Measurements from ENCODE around the gene GLRX5.

Gene GLRX5

DNA sequence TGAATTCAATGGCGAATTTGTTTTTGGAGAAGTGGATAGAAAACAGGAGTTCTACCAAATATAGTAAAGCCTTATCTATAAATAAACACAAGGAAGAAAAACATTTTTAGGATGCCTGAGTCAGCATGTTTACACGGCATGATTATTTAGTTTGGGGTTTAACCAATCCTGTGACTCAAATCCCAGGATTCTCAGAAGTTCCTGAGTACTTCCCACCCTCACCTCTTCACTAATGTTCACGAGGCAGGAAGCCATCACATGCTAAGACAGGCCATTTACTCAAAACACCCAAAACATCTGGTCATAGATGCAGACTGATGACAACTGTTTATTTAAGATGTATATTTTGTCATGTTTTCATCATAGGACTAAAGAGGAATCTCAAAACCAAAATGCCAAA is 3.4 kb upstream of the GLRX5 start:
- no peaks in the 10 kb centered on the region for H3K36me3 ChIP-seq (ENCODE audit: control insufficient read depth, insufficient read depth, low read length)
- no peak overlapping the region for H3K4me2 ChIP-seq (ENCODE audit: low read length)
- no peak overlapping the region for H3K27ac ChIP-seq
- H3K4me1 ChIP-seq: peaks cover 8% of the 10 kb centered on the region
- H3K9ac ChIP-seq: no peak overlapping the region
- H3K4me3 ChIP-seq (ENCODE audit: low read depth, low read length): no peak overlapping the region
- H2AFZ ChIP-seq: no peak overlapping the region
- H3K9me3 ChIP-seq (ENCODE audit: control insufficient read depth, low read length): no peaks in the 10 kb centered on the region
- TF ChIP-seq, protein P1, sequence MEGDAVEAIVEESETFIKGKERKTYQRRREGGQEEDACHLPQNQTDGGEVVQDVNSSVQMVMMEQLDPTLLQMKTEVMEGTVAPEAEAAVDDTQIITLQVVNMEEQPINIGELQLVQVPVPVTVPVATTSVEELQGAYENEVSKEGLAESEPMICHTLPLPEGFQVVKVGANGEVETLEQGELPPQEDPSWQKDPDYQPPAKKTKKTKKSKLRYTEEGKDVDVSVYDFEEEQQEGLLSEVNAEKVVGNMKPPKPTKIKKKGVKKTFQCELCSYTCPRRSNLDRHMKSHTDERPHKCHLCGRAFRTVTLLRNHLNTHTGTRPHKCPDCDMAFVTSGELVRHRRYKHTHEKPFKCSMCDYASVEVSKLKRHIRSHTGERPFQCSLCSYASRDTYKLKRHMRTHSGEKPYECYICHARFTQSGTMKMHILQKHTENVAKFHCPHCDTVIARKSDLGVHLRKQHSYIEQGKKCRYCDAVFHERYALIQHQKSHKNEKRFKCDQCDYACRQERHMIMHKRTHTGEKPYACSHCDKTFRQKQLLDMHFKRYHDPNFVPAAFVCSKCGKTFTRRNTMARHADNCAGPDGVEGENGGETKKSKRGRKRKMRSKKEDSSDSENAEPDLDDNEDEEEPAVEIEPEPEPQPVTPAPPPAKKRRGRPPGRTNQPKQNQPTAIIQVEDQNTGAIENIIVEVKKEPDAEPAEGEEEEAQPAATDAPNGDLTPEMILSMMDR (IDR thresholded peaks at IDR 0.05): no peak
- peaks cover 19% of the 10 kb centered on the region for H3K79me2 ChIP-seq
- no peaks in the 10 kb centered on the region for H3K27me3 ChIP-seq (ENCODE audit: control insufficient read depth, insufficient read depth, low read length)

DNA sequence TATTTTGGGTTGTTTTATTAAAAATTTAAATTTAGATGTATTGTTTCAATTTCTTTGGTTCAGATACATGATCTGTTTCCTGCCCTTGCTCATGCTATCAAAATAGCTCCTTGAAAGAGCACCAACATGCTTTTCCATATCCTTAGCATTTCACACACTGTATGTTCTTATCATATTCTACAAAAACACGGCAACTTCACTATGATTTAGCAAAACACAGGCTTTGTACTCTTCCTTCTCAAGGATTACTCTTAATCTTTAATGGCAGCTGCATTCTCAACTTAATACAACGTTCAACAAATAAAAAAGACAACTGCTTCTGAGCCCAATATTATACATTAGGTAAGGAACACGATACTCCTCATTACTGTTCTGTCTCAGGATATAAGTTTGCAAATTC is 2.9 kb upstream of the GLRX5 start:
- H3K4me3 ChIP-seq (ENCODE audit: low read depth, low read length): no peak overlapping the region
- peaks cover 24% of the 10 kb centered on the region for H3K79me2 ChIP-seq
- H3K9ac ChIP-seq: no peak overlapping the region
- H3K4me1 ChIP-seq: peaks cover 13% of the 10 kb centered on the region
- H3K27ac ChIP-seq: no peak overlapping the region
- TF ChIP-seq, protein P1 (IDR thresholded peaks at IDR 0.05): no peak
- no peaks in the 10 kb centered on the region for H3K36me3 ChIP-seq (ENCODE audit: control insufficient read depth, insufficient read depth, low read length)
- no peak overlapping the region for H2AFZ ChIP-seq
- H3K9me3 ChIP-seq (ENCODE audit: control insufficient read depth, low read length): no peaks in the 10 kb centered on the region
- no peak overlapping the region for H3K4me2 ChIP-seq (ENCODE audit: low read length)
- H3K27me3 ChIP-seq (ENCODE audit: control insufficient read depth, insufficient read depth, low read length): no peaks in the 10 kb centered on the region

DNA sequence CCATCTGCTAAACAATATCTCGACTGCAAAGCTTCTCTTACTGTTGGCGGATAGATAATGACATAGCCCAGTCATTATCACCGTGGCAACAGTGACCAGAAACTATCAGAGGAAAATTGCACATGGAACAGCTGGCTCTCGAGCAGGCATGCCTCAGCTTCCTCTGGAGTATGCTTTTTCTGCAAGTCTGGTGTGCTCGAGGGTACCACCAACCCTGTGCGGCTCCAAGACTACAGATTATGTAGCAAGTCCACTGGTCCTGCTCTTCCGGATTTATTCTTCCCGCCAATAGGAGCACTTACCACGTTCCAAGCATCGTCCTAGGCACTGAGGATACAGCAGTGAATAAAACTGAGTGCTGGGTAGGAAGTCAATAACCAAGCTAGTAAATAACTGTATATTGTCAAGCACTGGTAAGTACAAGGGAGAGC is 1.4 kb upstream of the GLRX5 start:
- H3K9me3 ChIP-seq (ENCODE audit: control insufficient read depth, low read length): no peaks in the 10 kb centered on the region
- TF ChIP-seq, protein P1 (IDR thresholded peaks at IDR 0.05): no peak
- peak overlapping the region; percentile 74 for H3K4me2 ChIP-seq (ENCODE audit: low read length)
- no peak overlapping the region for H2AFZ ChIP-seq
- H3K27me3 ChIP-seq (ENCODE audit: control insufficient read depth, insufficient read depth, low read length): no peaks in the 10 kb centered on the region
- peaks cover 29% of the 10 kb centered on the region for H3K79me2 ChIP-seq
- H3K4me1 ChIP-seq: peaks cover 14% of the 10 kb centered on the region
- no peak overlapping the region for H3K27ac ChIP-seq
- H3K4me3 ChIP-seq (ENCODE audit: low read depth, low read length): peak overlapping the region; percentile 88
- no peaks in the 10 kb centered on the region for H3K36me3 ChIP-seq (ENCODE audit: control insufficient read depth, insufficient read depth, low read length)
- no peak overlapping the region for H3K9ac ChIP-seq

DNA sequence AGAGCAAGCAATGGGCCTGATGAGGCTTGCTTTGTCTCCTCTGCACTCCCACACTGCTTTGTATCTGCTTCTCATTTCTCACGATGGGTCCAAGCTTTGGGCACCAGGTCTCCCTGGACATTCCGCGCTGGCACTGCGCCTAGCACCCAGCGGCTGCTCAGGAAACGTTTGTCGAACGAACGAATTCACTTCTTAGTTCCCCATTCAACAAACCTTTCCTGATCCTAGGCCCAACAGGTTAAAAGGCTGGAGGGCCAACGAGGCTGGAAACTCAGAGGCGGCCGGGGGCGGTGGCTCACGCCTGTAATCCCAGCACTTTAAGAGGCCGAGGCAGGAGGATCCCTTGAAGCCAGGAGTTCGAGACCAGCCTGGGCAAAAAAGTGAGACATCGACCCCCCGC is 1.0 kb upstream of the GLRX5 start:
- Histone ChIP-seq H2AFZ (peak overlapping the region; percentile 84), H3K79me2 (peaks cover 32% of the 10 kb centered on the region), H3K9me3 (ENCODE audit: control insufficient read depth, low read length) (no peaks in the 10 kb centered on the region), H3K27me3 (ENCODE audit: control insufficient read depth, insufficient read depth, low read length) (no peaks in the 10 kb centered on the region), H3K36me3 (ENCODE audit: control insufficient read depth, insufficient read depth, low read length) (no peaks in the 10 kb centered on the region), H3K4me3 (ENCODE audit: low read depth, low read length) (peak overlapping the region; percentile 88), H3K9ac (no peak overlapping the region), H3K4me2 (ENCODE audit: low read length) (peak overlapping the region; percentile 74), H3K27ac (peak overlapping the region; percentile 56), H3K4me1 (peaks cover 14% of the 10 kb centered on the region)
- TF ChIP-seq, protein P1 (IDR thresholded peaks at IDR 0.05): no peak

DNA sequence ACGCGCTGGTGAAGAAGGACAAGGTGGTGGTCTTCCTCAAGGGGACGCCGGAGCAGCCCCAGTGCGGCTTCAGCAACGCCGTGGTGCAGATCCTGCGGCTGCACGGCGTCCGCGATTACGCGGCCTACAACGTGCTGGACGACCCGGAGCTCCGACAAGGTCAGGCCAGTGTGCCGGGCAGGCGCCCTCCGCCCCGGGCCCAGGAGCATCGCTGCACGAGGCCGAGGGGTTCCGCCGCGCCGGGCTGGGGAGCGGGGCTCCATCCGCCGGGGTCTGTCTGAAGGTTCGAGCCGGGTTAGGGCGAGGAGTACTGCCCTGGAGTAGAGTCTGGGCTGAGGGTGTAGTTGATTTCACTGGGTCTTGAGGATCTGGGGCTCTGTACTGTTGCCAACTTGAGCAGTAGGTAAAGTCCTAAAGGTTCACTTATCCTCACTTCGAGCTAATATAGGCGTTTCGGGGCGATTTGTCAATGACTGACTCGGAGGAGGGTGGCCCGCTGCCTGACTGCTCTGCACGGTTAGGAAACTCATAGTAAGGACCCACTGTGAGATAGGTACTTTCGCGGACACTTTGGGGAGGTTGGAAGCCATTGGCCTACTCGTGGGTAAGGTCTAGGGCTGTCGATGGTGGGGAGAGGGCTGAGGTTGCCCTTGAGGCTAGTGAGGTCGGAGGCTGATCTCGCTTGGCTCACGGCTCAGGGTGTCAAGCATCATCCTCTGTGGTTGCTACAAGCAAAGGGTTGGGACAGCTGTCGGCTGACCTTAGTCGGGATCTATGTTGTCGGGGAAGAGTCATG is 574 bp downstream of the GLRX5 start:
- peak overlapping the region; percentile 85 for H3K4me2 ChIP-seq (ENCODE audit: low read length)
- peaks cover 43% of the 10 kb centered on the region for H3K79me2 ChIP-seq
- TF ChIP-seq, protein P1 (IDR thresholded peaks at IDR 0.05): no peak
- H3K4me3 ChIP-seq (ENCODE audit: low read depth, low read length): peak overlapping the region; percentile 88
- peaks cover 14% of the 10 kb centered on the region for H3K4me1 ChIP-seq
- H3K9me3 ChIP-seq (ENCODE audit: control insufficient read depth, low read length): no peaks in the 10 kb centered on the region
- H3K27ac ChIP-seq: no peak overlapping the region
- peak overlapping the region; percentile 47 for H3K9ac ChIP-seq
- H3K27me3 ChIP-seq (ENCODE audit: control insufficient read depth, insufficient read depth, low read length): no peaks in the 10 kb centered on the region
- H3K36me3 ChIP-seq (ENCODE audit: control insufficient read depth, insufficient read depth, low read length): no peaks in the 10 kb centered on the region
- peak overlapping the region; percentile 47 for H2AFZ ChIP-seq

All from parathyroid adenoma (tissue), 2 donors.